HCT116 (cell line): ENCODE measurements around the gene ANKRD13C. TPM values are rescaled to one million over a fixed set of nuclear protein-coding genes. Genes with fewer than 3 reads are reported as not detected.

Experiments
- ATAC-seq: fragments of 200-7000 bp; cut with Tn5 transposase; 2 replicates; pipeline ENCODE4 v1.9.1; 2020; ENCODE audit warnings: mild to moderate bottlenecking, moderate library complexity
- BruUV-seq: library from RNA; stranded (reverse); fragments of 400-500 nt; replicated peaks from 2 replicates; lab custom pipeline; 2021; lab: Mats Ljungman, UMichigan
- CTCF ChIA-PET: fragments of 300-600 bp; sonication (Branson Sonifier 250); formaldehyde crosslinking; loops from one replicate; lab custom pipeline; 2021; ENCODE audit warnings: antibody characterized with exemption; lab: Charles Lee
- POLR2A ChIA-PET: fragments of 300-600, 350-600 bp; sonication (Branson Sonifier 250); formaldehyde crosslinking; loops from one replicate; lab custom pipeline; 2021; ENCODE audit warnings: antibody characterized with exemption; lab: Charles Lee
- RAD21 ChIA-PET, 2 experiments: fragments of 300-600 bp; sonication (Branson Sonifier 250); formaldehyde crosslinking; loops; one replicate each; lab custom pipeline; 2023; ENCODE audit warnings: low total read pairs in 2 of 2; ENCODE audit not compliant: uncharacterized antibody in 2 of 2, unreplicated experiment in 2 of 2, low non-redundant PET in 1 of 2; lab: Charles Lee
- DNase-seq: peaks from one replicate; pipeline ENCODE4 v3.0.0-alpha.2; 2010; ENCODE audit warnings: low read depth, low spot score
- H2AFZ ChIP-seq: fragments of 200-600 bp; shearing (Covaris generic), sonication (generic); 2 replicates; pipeline ENCODE4 v1.6.1; 2017; ENCODE audit warnings: low read depth, mixed run types, mixed read lengths, antibody characterized with exemption, low read length; ENCODE audit not compliant: poor library complexity, severe bottlenecking
- H3K27ac ChIP-seq: 2 replicates; pipeline ENCODE4 v1.5.1; 2012; ENCODE audit warnings: low read depth, low read length
- H3K27me3 ChIP-seq: fragments of 200-600 bp; sonication (generic); 2 replicates; pipeline ENCODE4 v1.6.1; 2016; ENCODE audit warnings: mixed run types, low read length, mixed read lengths; ENCODE audit not compliant: insufficient read depth
- H3K36me3 ChIP-seq, 2 experiments: fragments of 200-500 bp in 1 of 2; fragments of 200-600 bp in 1 of 2; sonication (Bioruptor generic) in 1 of 2; sonication (generic) in 1 of 2; 2 replicates each; pipeline versions ENCODE4 v1.5.1 to v1.6.1; 2014 to 2016; ENCODE audit warnings: low read length in 2 of 2, inconsistent platforms in 1 of 2, mixed read lengths in 1 of 2, mixed run types in 1 of 2; ENCODE audit not compliant: insufficient read depth in 2 of 2, control insufficient read depth in 1 of 2
- H3K4me1 ChIP-seq, 2 experiments: fragments of 200-600 bp in 1 of 2; sonication (generic) in 1 of 2; 2 replicates each; pipeline versions ENCODE4 v1.5.1 to v1.6.1; 2012 to 2017; ENCODE audit warnings: low read length in 2 of 2, inconsistent platforms in 1 of 2, mild to moderate bottlenecking in 1 of 2, mixed read lengths in 1 of 2, mixed run types in 1 of 2, moderate library complexity in 1 of 2; ENCODE audit not compliant: insufficient read depth in 2 of 2, control insufficient read depth in 1 of 2
- H3K4me2 ChIP-seq: fragments of 200-600 bp; sonication (generic); 2 replicates; pipeline ENCODE4 v1.6.1; 2017; ENCODE audit warnings: mixed run types, low read length, mixed read lengths
- H3K4me3 ChIP-seq, 2 experiments: fragments of 200-600 bp in 1 of 2; sonication (generic) in 1 of 2; replicated peaks in 1 of 2; 2 replicates each; pipeline ENCODE4 v1.5.1; 2011 to 2016; ENCODE audit warnings: low read length in 2 of 2, control low read depth in 1 of 2, low read depth in 1 of 2, mild to moderate bottlenecking in 1 of 2, mixed read lengths in 1 of 2, mixed run types in 1 of 2
- H3K79me2 ChIP-seq: fragments of 200-600 bp; sonication (generic); 2 replicates; pipeline ENCODE4 v1.6.1; 2017; ENCODE audit warnings: mild to moderate bottlenecking, mixed run types, low read length, moderate library complexity, mixed read lengths; ENCODE audit not compliant: insufficient read depth
- H3K9ac ChIP-seq: fragments of 200-600 bp; sonication (generic); 2 replicates; pipeline ENCODE4 v1.6.1; 2016; ENCODE audit warnings: low read length, mixed read lengths
- H3K9me2 ChIP-seq: fragments of 200-600 bp; sonication (generic), shearing (Covaris generic); 2 replicates; pipeline ENCODE4 v1.6.1; 2017; ENCODE audit warnings: mixed run types, mild to moderate bottlenecking, moderate library complexity; ENCODE audit not compliant: insufficient read depth
- H3K9me3 ChIP-seq, 2 experiments: fragments of 200-500 bp in 1 of 2; fragments of 200-600 bp in 1 of 2; sonication (Bioruptor generic) in 1 of 2; sonication (generic) in 1 of 2; 2 replicates each; pipeline ENCODE4 v1.6.1; 2014 to 2017; ENCODE audit warnings: low read length in 2 of 2, mixed read lengths in 2 of 2, inconsistent platforms in 1 of 2, low read depth in 1 of 2, mild to moderate bottlenecking in 1 of 2, mixed run types in 1 of 2, moderate library complexity in 1 of 2; ENCODE audit not compliant: control insufficient read depth in 1 of 2, insufficient read depth in 1 of 2
- H4K20me1 ChIP-seq: fragments of 200-600 bp; sonication (generic), shearing (Covaris generic); 2 replicates; pipeline ENCODE4 v1.6.1; 2017; ENCODE audit warnings: mixed run types, mild to moderate bottlenecking, moderate library complexity; ENCODE audit not compliant: insufficient read depth
- EZH2 ChIP-seq: fragments of 200-600 bp; sonication (generic); IDR thresholded peaks from 2 replicates; pipeline ENCODE4 v1.6.1; 2017; ENCODE audit warnings: antibody characterized with exemption, mixed run types
- RAD21 ChIP-seq: IDR thresholded peaks from 2 replicates; pipeline ENCODE4 v1.6.1; 2012; ENCODE audit warnings: low read depth, mild to moderate bottlenecking
- intact Hi-C: fragments of 100-400 bp; cut with micrococcal nuclease; formaldehyde crosslinking; loops from 2 replicates; pipeline ENCODE4 v1.10.0; 2022
- total RNA-seq: library from RNA; stranded (reverse); gene quantifications from one replicate; pipeline ENCODE4 v1.2.1, GENCODE V29; 2021; ENCODE audit not compliant: unreplicated experiment

The ANKRD13C gene
- total RNA-seq, 1 experiment from 2014 or later = 21.1 TPM

DNA sequence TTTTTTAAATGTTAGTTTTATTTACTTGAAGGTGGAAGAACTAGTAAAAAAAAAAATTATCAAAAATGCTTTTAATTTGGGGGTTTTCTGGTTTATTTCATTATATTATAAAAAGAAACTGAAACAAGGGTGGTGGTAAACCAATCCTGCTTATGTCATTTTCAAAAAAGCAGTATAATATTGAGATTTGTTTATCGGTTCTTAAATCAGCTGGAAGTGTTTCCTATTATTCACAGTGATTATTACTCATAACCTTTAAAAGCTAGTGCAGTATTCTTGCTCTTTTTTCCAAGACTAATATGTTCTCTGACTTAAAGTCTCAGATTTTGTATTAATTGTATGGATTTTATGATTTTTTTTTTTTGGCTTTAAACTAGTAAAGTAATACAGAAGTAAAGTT, 143.7 kb downstream of the ANKRD13C start:
- H3K36me3 ChIP-seq = peaks cover 0 to 5% of the 10 kb centered on the region in 2 experiments; a peak in 3 of 4 replicates
- CTCF ChIA-PET = no interaction called here
- no peak overlapping the region for H3K4me3 ChIP-seq
- H4K20me1 ChIP-seq = no peaks in the 10 kb centered on the region; the same call in 1 of the 2 replicates
- no peak overlapping the region for H3K4me2 ChIP-seq
- H2AFZ ChIP-seq = no peak overlapping the region
- H3K27ac ChIP-seq = no peak overlapping the region
- DNase-seq (no peak), ATAC-seq (no peak)
- BruUV-seq = no TSS peak
- no peaks in the 10 kb centered on the region for H3K27me3 ChIP-seq
- POLR2A ChIA-PET = no interaction called here
- H3K4me1 ChIP-seq = peaks cover 9 to 10% of the 10 kb centered on the region in 2 experiments; a peak in 3 of 4 replicates
- H3K79me2 ChIP-seq = peaks cover 100% of the 10 kb centered on the region
- H3K9ac ChIP-seq = no peak overlapping the region
- H3K9me2 ChIP-seq = no peaks in the 10 kb centered on the region
- intact Hi-C loops = no loop called here
- RAD21 ChIA-PET = no interaction called here
- no peaks in the 10 kb centered on the region for H3K9me3 ChIP-seq
- TF ChIP-seq RAD21 (no peak), EZH2 (no peak)
- TF ChIP-seq, all 23 proteins: peak for 0

Other genes starting within 250 kb of the ANKRD13C start
- gene LRRC40, start 149.1 kb downstream of the ANKRD13C start, total RNA-seq = 13.4 TPM
- 166 TPM for gene SRSF11, start 133.3 kb downstream of the ANKRD13C start, total RNA-seq
- 14.7 TPM for gene CTH, start 56.5 kb upstream of the ANKRD13C start, total RNA-seq